ENCODE results near the gene ANKRD42.

Gene ANKRD42

DNA sequence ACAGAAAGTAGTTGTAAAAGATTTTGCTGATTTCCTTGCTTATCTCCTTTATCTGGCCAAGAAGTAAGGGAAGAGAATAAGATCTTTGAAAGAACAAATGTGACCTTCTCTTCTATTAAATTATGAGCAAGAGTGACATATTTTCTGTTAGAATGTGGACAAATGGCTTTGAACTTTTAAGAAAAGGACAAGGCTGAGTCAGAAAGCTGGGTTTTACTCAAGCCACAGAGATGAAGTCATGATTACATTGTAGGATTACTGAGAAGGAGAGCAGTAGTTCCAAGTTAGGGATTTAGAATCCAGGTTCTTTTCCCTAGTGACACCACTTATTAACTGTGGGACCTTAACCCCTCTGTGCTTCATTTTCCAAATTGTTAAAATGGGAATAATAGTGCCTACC is 79.1 kb downstream of the ANKRD42 start:
- Histone ChIP-seq H3K4me3 (ENCODE audit: low read length) (no peak overlapping the region), H2AFZ (ENCODE audit: low read length) (no peak overlapping the region), H3K9ac (ENCODE audit: low read length) (no peak overlapping the region), H3F3A (ENCODE audit: insufficient read depth, low read length) (no peaks in the 10 kb centered on the region), H3K36me3 (replicated peaks; ENCODE audit: insufficient read depth, low read length) (no peaks in the 10 kb centered on the region; the same call in 1 of the 2 replicates), H3K27ac (ENCODE audit: low read length) (no peak overlapping the region), H3K27me3 (replicated peaks; ENCODE audit: insufficient read depth, low read length) (no peaks in the 10 kb centered on the region), H3K9me2 (replicated peaks; ENCODE audit: insufficient read depth, low read length) (no peaks in the 10 kb centered on the region), H3K4me2 (ENCODE audit: low read depth, low read length) (no peak overlapping the region), H3K4me1 (ENCODE audit: low read length) (no peaks in the 10 kb centered on the region), H3K79me2 (ENCODE audit: low read length) (no peaks in the 10 kb centered on the region), H3K9me3 (replicated peaks; ENCODE audit: insufficient read depth, low read length) (no peaks in the 10 kb centered on the region), H4K20me1 (ENCODE audit: insufficient read depth, low read length) (no peaks in the 10 kb centered on the region)
- DNase-seq: no peak
- no peak for TF ChIP-seq EZH2 (optimal IDR thresholded peaks at IDR 0.05; ENCODE audit: low read depth, low read length)
- no peak for TF ChIP-seq EZH2phosphoT487 (IDR thresholded peaks at IDR 0.05; ENCODE audit: low read length)
- TF ChIP-seq, protein P1, sequence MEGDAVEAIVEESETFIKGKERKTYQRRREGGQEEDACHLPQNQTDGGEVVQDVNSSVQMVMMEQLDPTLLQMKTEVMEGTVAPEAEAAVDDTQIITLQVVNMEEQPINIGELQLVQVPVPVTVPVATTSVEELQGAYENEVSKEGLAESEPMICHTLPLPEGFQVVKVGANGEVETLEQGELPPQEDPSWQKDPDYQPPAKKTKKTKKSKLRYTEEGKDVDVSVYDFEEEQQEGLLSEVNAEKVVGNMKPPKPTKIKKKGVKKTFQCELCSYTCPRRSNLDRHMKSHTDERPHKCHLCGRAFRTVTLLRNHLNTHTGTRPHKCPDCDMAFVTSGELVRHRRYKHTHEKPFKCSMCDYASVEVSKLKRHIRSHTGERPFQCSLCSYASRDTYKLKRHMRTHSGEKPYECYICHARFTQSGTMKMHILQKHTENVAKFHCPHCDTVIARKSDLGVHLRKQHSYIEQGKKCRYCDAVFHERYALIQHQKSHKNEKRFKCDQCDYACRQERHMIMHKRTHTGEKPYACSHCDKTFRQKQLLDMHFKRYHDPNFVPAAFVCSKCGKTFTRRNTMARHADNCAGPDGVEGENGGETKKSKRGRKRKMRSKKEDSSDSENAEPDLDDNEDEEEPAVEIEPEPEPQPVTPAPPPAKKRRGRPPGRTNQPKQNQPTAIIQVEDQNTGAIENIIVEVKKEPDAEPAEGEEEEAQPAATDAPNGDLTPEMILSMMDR (IDR thresholded peaks at IDR 0.05; ENCODE audit: low read length): no peak

DNA sequence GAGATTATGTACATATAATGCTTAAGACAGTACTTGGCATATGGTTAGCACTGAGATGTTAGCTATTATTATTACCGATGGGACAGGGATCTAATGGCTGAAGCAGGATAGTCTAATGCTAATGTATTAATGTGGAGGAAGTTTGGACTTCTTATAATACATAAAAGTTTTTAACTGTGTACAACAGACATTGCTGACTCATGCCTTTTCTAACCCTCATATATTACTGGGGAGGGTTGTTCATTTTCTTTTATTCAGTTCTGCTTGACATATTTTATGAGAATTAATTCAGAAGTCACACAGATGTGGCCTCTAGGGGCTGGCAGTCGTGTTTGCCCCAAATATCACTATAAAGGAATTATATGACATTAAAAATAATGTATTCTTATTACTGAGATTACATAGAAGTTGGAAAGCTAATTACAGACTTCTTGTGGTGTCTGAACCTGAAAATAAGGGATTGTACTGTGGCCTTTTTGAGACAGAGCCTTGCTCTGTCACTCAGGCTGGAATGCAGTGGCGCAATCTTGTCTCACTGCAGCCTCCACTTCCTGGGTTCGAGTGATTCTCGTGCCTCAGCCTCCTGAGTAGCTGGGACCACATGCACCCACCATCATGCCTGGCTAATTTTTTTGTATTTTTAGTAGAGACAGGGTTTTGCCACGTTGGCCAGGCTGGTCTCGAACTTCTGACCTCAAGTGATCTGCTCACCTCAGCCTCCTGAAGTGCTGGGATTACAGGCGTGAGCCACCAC is 82.6 kb downstream of the ANKRD42 start:
- H3K4me3 ChIP-seq (ENCODE audit: low read length): no peak overlapping the region
- H2AFZ ChIP-seq (ENCODE audit: low read length): no peak overlapping the region
- H3F3A ChIP-seq (ENCODE audit: insufficient read depth, low read length): no peaks in the 10 kb centered on the region
- H3K79me2 ChIP-seq (ENCODE audit: low read length): no peaks in the 10 kb centered on the region
- no peaks in the 10 kb centered on the region for H4K20me1 ChIP-seq (ENCODE audit: insufficient read depth, low read length)
- H3K4me1 ChIP-seq (ENCODE audit: low read length): no peaks in the 10 kb centered on the region
- no peak for DNase-seq
- no peak overlapping the region for H3K4me2 ChIP-seq (ENCODE audit: low read depth, low read length)
- no peaks in the 10 kb centered on the region for H3K27me3 ChIP-seq (replicated peaks; ENCODE audit: insufficient read depth, low read length)
- H3K36me3 ChIP-seq (replicated peaks; ENCODE audit: insufficient read depth, low read length): no peaks in the 10 kb centered on the region; the same call in 1 of the 2 replicates
- no peaks in the 10 kb centered on the region for H3K9me3 ChIP-seq (replicated peaks; ENCODE audit: insufficient read depth, low read length)
- no peak overlapping the region for H3K27ac ChIP-seq (ENCODE audit: low read length)
- no peaks in the 10 kb centered on the region for H3K9me2 ChIP-seq (replicated peaks; ENCODE audit: insufficient read depth, low read length)
- no peak overlapping the region for H3K9ac ChIP-seq (ENCODE audit: low read length)
- TF ChIP-seq EZH2phosphoT487 (IDR thresholded peaks at IDR 0.05; ENCODE audit: low read length) (no peak), EZH2 (optimal IDR thresholded peaks at IDR 0.05; ENCODE audit: low read depth, low read length) (no peak)
- TF ChIP-seq, protein P1 (IDR thresholded peaks at IDR 0.05; ENCODE audit: low read length): no peak

DNA sequence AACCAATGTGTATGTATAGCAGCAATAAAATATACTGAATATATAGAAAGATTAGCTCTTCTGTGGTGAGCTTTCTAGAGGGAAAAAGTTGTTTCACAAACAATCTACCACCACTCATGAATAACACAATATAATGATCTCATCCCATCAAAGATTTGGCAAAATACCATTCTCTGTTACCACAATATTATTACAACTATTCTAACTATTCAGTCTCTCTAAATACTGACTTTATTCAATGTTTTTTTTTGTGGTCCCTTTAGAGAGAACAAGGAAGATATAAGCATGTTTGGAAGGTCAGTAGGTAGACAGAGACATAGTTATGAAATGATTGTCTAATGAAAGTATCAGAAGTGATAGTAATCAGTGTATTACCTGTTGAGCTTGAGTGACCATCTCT is 84.8 kb downstream of the ANKRD42 start:
- Histone ChIP-seq H2AFZ (ENCODE audit: low read length) (no peak overlapping the region), H3K36me3 (replicated peaks; ENCODE audit: insufficient read depth, low read length) (no peaks in the 10 kb centered on the region), H3K4me2 (ENCODE audit: low read depth, low read length) (no peak overlapping the region), H3F3A (ENCODE audit: insufficient read depth, low read length) (no peaks in the 10 kb centered on the region), H4K20me1 (ENCODE audit: insufficient read depth, low read length) (no peaks in the 10 kb centered on the region), H3K79me2 (ENCODE audit: low read length) (peaks cover 14% of the 10 kb centered on the region), H3K27me3 (replicated peaks; ENCODE audit: insufficient read depth, low read length) (no peaks in the 10 kb centered on the region), H3K9me2 (replicated peaks; ENCODE audit: insufficient read depth, low read length) (no peaks in the 10 kb centered on the region), H3K4me1 (ENCODE audit: low read length) (no peaks in the 10 kb centered on the region), H3K27ac (ENCODE audit: low read length) (no peak overlapping the region), H3K4me3 (ENCODE audit: low read length) (no peak overlapping the region), H3K9ac (ENCODE audit: low read length) (no peak overlapping the region), H3K9me3 (replicated peaks; ENCODE audit: insufficient read depth, low read length) (no peaks in the 10 kb centered on the region)
- no peak for DNase-seq
- TF ChIP-seq, protein P1 (IDR thresholded peaks at IDR 0.05; ENCODE audit: low read length): no peak
- TF ChIP-seq EZH2phosphoT487 (IDR thresholded peaks at IDR 0.05; ENCODE audit: low read length): no peak
- no peak for TF ChIP-seq EZH2 (optimal IDR thresholded peaks at IDR 0.05; ENCODE audit: low read depth, low read length)

Measured in MM.1S (cell line).